ENCODE measurements around the gene SLC34A1.
"Not testable (repeated sequence)": the region's sequence is repeated elsewhere in the genome, so short reads cannot be mapped to it uniquely, and the experiment has no call there.

Gene SLC34A1

GRCh38 chr5:177339107-177339638 lies 45.1 kb upstream of the SLC34A1 start:
- Histone ChIP-seq H3K9me2 (ENCODE audit: low read depth, low read length) (no peaks in the 10 kb centered on the region), H3K9ac (ENCODE audit: low read length) (no peak overlapping the region), H3K4me2 (ENCODE audit: low read length) (no peak overlapping the region), H3K9me3 (ENCODE audit: low read length) (peaks cover 10% of the 10 kb centered on the region; the same call in 1 of the 2 replicates), H3K4me1 (ENCODE audit: insufficient read depth, low read length, severe bottlenecking) (no peaks in the 10 kb centered on the region), H2AFZ (ENCODE audit: low read length) (no peak overlapping the region), H3K79me2 (ENCODE audit: insufficient read depth, low read length) (peaks cover 20% of the 10 kb centered on the region), H4K20me1 (ENCODE audit: insufficient read depth, low read length) (no peaks in the 10 kb centered on the region), H3K27ac (ENCODE audit: low read depth, low read length, poor library complexity, severe bottlenecking) (no peak overlapping the region), H3K4me3 (ENCODE audit: low read depth, low read length, poor library complexity, severe bottlenecking) (no peak overlapping the region), H3K27me3 (ENCODE audit: insufficient read depth, low read length) (no peaks in the 10 kb centered on the region), H3K36me3 (ENCODE audit: insufficient read depth, low read length) (peaks cover 88% of the 10 kb centered on the region), H3F3A (ENCODE audit: insufficient read depth, low read length) (no peaks in the 10 kb centered on the region)
- TF ChIP-seq EZH2 (IDR thresholded peaks at IDR 0.05; ENCODE audit: borderline replicate concordance, low read length) = no peak
- TF ChIP-seq CTCF (IDR thresholded peaks at IDR 0.05; ENCODE audit: low read length) = no peak

- Histone ChIP-seq H3K36me3 (ENCODE audit: insufficient read depth, low read length) (peaks cover 74% of the 10 kb centered on the region), H3K79me2 (ENCODE audit: insufficient read depth, low read length) (peaks cover 47% of the 10 kb centered on the region)
- not testable (repeated sequence) for H3K27me3 ChIP-seq (ENCODE audit: insufficient read depth, low read length); H3K4me3 ChIP-seq (ENCODE audit: low read depth, low read length, poor library complexity, severe bottlenecking); H3K27ac ChIP-seq (ENCODE audit: low read depth, low read length, poor library complexity, severe bottlenecking); H4K20me1 ChIP-seq (ENCODE audit: insufficient read depth, low read length); H3K9me2 ChIP-seq (ENCODE audit: low read depth, low read length); H3K9me3 ChIP-seq (ENCODE audit: low read length); H3K4me2 ChIP-seq (ENCODE audit: low read length); H3F3A ChIP-seq (ENCODE audit: insufficient read depth, low read length); H3K4me1 ChIP-seq (ENCODE audit: insufficient read depth, low read length, severe bottlenecking); H2AFZ ChIP-seq (ENCODE audit: low read length); H3K9ac ChIP-seq (ENCODE audit: low read length)
Measured at GRCh38 chr5:177343000-177343399, 41.2 kb upstream of the SLC34A1 start.

DNA sequence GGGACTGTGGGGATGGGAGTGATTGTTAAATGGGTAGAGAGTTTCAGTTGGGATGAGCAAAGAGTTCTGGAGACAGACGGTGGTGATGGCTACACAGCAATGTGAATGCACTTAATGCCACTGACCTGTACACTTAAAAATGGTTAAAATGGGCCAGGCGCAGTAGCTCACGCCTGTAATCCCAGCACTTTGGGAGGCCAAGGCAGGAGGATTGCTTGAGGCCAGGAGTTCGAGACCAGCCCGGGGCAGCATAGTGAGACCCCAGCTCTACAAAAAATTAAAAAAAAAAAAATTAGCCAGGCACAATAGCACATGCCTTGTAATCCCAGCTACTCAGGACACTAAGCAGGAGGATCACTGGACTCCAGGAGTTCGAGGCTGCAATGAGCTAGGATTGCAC lies 40.5 kb upstream of the SLC34A1 start:
- Histone ChIP-seq H3K4me1 (ENCODE audit: insufficient read depth, low read length, severe bottlenecking) (peaks cover 15% of the 10 kb centered on the region), H3K4me2 (ENCODE audit: low read length) (no peak overlapping the region), H3K9me3 (ENCODE audit: low read length) (peaks cover 10% of the 10 kb centered on the region; the same call in 1 of the 2 replicates), H3K9me2 (ENCODE audit: low read depth, low read length) (no peaks in the 10 kb centered on the region), H3F3A (ENCODE audit: insufficient read depth, low read length) (no peaks in the 10 kb centered on the region), H3K36me3 (ENCODE audit: insufficient read depth, low read length) (peaks cover 70% of the 10 kb centered on the region), H3K27ac (ENCODE audit: low read depth, low read length, poor library complexity, severe bottlenecking) (no peak overlapping the region), H4K20me1 (ENCODE audit: insufficient read depth, low read length) (no peaks in the 10 kb centered on the region), H3K79me2 (ENCODE audit: insufficient read depth, low read length) (peaks cover 53% of the 10 kb centered on the region), H3K9ac (ENCODE audit: low read length) (no peak overlapping the region), H2AFZ (ENCODE audit: low read length) (no peak overlapping the region), H3K27me3 (ENCODE audit: insufficient read depth, low read length) (no peaks in the 10 kb centered on the region), H3K4me3 (ENCODE audit: low read depth, low read length, poor library complexity, severe bottlenecking) (no peak overlapping the region)
- TF ChIP-seq EZH2 (IDR thresholded peaks at IDR 0.05; ENCODE audit: borderline replicate concordance, low read length) (no peak), CTCF (IDR thresholded peaks at IDR 0.05; ENCODE audit: low read length) (no peak)

GRCh38 chr5:177344891-177345290 lies 39.3 kb upstream of the SLC34A1 start:
- Histone ChIP-seq H3K9me3 (ENCODE audit: low read length) (peaks cover 10% of the 10 kb centered on the region; the same call in 1 of the 2 replicates), H3K9ac (ENCODE audit: low read length) (no peak overlapping the region), H3K4me1 (ENCODE audit: insufficient read depth, low read length, severe bottlenecking) (peaks cover 26% of the 10 kb centered on the region), H3K4me2 (ENCODE audit: low read length) (no peak overlapping the region), H3K27me3 (ENCODE audit: insufficient read depth, low read length) (no peaks in the 10 kb centered on the region), H3K27ac (ENCODE audit: low read depth, low read length, poor library complexity, severe bottlenecking) (no peak overlapping the region), H3K79me2 (ENCODE audit: insufficient read depth, low read length) (peaks cover 57% of the 10 kb centered on the region), H3K9me2 (ENCODE audit: low read depth, low read length) (no peaks in the 10 kb centered on the region), H3K4me3 (ENCODE audit: low read depth, low read length, poor library complexity, severe bottlenecking) (no peak overlapping the region), H3F3A (ENCODE audit: insufficient read depth, low read length) (no peaks in the 10 kb centered on the region), H4K20me1 (ENCODE audit: insufficient read depth, low read length) (no peaks in the 10 kb centered on the region), H2AFZ (ENCODE audit: low read length) (no peak overlapping the region), H3K36me3 (ENCODE audit: insufficient read depth, low read length) (peaks cover 69% of the 10 kb centered on the region)
- TF ChIP-seq CTCF (IDR thresholded peaks at IDR 0.05; ENCODE audit: low read length) (no peak), EZH2 (IDR thresholded peaks at IDR 0.05; ENCODE audit: borderline replicate concordance, low read length) (no peak)

Data from OCI-LY1 (cell line).